CMK (cell line): ENCODE data around the gene WDR62.

ENCODE experiments used
- DNase-seq: peaks from one replicate; pipeline ENCODE4 v3.0.0-alpha.2; 2010; ENCODE audit warnings: low read depth

Gene WDR62

GRCh38 chr19:36054733-36055686 is at the start of gene WDR62:
Gene WDR62, plus strand, starts transcription at chr19:36054897. Its CDS starts 75 bp downstream, at chr19:36054972.
- peak; percentile 71 for DNase-seq

DNA sequence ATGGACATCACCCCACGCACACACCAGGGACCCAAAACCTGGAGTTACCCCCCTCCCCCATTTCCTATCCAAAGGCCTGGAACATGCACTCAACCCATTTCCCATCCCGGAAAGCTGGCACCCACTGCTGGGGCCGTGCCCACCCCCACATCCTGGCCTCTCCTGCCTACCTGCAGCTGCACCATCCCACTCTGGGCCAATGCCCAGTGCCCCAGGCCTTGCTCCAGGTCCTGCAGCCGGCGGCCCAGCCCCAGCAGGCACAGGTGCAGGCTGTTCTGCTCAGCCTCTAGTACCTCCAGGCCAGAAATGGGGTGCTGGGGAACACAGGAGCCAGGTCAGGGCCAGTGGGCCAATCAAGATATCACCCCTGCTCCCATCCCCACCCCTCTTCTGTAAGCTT is 47.7 kb upstream of the WDR62 start:
- DNase-seq = no peak

DNA sequence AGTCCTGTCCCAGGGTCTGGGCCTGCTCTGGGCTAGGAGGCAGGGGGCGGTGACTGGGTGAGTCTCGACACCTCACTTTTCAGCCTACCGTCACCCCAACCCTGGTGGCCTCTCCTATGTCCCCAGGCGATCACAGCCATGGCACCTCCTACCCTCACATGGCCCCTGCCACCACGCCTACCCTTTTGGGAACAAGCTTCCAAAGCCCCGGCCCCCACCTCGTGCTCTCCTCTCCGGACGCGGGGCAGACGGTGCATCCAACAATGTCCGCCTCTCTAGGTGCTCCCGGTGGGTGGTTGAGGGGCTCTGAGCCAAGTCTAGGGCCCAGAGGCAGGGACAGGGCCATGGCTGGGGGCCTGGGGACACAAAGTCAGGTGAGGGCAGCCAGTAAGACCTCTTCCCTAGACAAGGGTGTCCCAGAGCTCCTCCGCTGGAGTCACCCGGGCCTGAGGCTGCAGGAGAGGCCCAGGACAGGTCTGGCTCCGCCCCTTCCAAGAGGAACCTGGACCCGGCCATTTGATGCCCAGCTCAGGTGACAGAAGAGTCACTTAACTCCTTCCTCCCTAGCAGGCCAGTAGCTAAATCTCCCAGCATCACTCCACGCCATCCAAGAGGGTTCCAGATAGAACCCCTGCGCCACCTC is 46.2 kb upstream of the WDR62 start, which contains the start of gene SYNE4:
Gene SYNE4 (minus strand): TSS at position 478 of the 643 bp plus-strand sequence. CDS start 132 bp downstream, at position 346.
- DNase-seq = no peak

DNA sequence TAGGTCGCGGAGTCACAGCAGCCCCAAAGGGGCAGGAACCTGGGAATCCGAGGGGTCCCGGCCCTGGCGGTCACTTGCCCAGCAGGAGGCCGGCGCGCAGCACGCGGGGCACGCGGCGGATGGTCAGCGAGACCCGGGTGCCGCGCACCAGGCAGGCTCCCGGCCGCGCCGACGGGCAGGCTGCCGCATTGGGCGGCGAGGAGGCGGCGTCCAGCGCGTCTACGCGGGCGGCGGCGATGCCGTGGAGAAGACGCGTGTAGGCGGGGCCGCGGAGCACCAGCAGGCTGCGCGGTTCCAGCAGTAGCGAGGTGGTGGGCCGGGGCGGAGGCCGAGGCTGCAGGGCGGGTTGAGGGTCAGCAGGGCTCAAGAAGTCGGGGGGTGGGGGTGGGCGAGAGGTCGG is 45.5 kb upstream of the WDR62 start:
- DNase-seq = no peak

GRCh38 chr19:36009633-36010379 is 44.9 kb upstream of the WDR62 start:
- no peak for DNase-seq

GRCh38 chr19:36010402-36010801 is 44.3 kb upstream of the WDR62 start:
- DNase-seq = no peak

DNA sequence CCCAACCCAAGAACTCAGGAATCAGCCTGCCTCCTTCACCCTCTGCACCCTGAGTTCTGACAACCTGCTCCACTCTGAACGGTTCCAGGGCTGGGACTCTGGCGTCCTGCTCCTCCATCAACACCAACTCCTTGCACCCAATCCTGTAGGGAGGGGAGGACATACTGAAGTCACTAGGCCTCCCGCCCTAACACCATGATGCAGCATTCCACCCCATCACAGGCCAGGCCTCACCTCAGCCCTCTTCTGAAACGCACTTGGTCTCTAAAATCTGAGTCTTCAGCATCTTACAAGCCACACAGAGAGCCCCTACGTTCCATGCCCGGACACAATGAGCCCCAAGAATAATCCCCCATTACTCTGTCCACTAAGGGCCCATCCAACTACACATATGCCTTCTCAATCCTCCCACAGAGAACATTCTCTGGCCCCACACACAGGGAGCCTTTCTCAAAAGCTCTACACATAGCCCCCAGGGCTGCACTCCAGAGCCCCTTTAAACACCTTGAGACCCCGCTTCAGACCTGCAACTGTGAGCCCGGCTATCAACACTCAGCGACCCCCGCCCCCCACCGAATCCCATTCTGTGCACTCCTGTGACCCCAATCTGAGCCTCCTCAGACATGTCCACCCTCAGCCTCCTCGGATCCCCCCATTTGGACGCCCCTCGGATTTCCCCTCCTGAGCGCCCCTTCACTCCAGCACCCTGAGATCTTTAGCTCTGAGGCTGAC is 41.3 kb upstream of the WDR62 start:
- no peak for DNase-seq

GRCh38 chr19:36014012-36014924 is 40.4 kb upstream of the WDR62 start, which contains the start of gene ALKBH6:
Gene ALKBH6, minus strand, starts transcription at chr19:36014213. Its CDS starts 816 bp downstream, at chr19:36013397.
- peak; percentile 96 for DNase-seq

DNA sequence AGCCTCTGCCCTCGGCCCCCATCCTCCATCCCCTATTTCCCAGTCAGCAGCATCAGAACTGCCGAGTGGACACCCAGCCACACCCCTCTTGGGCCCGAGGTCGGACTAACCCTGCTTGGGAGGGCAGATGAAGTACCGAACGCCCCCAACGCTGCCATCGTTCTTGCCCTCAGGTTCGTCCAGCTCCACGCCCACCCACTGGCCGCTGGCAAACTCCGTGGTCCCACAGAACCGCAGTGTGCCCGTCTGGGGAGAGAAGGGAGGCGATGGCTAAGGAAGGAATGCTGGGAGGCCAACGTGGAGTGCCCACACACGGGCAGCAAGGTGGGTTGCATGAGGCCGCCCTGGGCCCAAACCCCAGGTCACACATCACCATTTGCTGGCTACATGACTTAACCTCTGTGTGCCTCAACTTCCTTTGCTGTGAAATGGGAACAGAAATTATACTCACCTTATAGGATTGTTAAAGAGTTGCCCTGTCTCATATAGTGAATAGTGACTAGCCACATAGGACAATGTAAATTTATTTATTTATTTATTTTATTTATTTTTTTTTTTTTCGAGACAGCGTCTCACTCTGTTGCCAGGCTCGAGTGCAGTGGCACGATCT is 35.5 kb upstream of the WDR62 start:
- no peak for DNase-seq

DNA sequence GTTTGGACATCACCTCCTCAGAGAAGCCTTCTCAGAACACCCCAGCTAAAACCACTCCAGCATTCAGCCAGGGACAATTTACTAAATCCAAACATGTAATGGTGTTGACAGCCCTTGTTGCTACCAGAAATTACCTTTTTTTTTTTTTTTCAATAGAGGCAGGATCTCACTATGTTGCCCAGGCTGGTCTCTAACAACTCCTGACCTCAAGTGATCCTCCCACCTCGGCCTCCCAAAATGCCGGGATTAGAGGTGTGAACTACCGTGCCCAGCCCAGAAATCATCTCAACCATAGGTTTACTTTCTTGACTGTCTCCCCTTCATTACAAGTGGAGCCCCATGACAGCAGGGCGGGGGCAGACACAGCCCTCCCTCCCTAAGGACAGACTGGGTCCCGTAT is 31.3 kb upstream of the WDR62 start:
- DNase-seq = no peak

DNA sequence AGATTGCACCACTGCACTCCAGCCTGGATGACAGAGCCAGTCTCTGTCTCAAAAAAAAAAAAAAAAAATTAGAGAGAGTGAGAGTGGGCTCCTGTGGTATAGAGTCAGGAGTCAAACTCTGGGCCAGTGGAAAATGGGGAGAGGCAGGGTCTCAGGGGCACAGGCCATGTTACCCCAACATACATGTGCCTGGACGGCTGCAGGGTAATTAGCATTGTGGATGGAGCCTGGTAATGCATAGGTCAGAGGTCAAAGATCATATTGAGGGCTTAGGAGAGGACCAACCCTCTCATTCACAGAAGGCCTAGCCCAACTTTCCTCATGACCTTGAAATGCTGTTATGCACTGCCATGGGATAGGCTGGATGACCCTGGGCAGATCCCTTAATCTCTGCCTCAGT is 29.2 kb upstream of the WDR62 start:
- DNase-seq = no peak

- no peak for DNase-seq
These were observed 28.4 kb upstream of the WDR62 start for GRCh38 chr19:36026091-36026876.

DNA sequence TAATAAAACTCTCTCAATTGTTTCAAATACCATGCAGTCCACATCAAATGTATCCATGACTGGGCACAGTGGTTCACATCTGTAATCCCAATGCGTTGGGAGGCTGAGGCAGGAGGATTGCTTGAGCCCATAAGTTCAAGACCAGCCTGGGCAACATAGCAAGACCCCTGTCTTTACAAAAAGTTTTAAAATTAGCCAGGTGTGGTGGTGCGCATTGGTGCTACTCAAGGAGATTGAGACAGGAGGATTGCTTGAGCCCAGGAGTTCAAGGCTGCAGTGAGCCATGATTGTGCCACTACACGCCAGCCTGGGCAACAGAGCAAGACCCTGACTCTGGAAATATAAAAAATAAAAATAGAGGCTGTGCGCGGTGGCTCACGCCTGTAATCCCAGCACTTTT is 27.0 kb upstream of the WDR62 start:
- no peak for DNase-seq

GRCh38 chr19:36028313-36029041 is 26.2 kb upstream of the WDR62 start:
- DNase-seq = no peak

DNA sequence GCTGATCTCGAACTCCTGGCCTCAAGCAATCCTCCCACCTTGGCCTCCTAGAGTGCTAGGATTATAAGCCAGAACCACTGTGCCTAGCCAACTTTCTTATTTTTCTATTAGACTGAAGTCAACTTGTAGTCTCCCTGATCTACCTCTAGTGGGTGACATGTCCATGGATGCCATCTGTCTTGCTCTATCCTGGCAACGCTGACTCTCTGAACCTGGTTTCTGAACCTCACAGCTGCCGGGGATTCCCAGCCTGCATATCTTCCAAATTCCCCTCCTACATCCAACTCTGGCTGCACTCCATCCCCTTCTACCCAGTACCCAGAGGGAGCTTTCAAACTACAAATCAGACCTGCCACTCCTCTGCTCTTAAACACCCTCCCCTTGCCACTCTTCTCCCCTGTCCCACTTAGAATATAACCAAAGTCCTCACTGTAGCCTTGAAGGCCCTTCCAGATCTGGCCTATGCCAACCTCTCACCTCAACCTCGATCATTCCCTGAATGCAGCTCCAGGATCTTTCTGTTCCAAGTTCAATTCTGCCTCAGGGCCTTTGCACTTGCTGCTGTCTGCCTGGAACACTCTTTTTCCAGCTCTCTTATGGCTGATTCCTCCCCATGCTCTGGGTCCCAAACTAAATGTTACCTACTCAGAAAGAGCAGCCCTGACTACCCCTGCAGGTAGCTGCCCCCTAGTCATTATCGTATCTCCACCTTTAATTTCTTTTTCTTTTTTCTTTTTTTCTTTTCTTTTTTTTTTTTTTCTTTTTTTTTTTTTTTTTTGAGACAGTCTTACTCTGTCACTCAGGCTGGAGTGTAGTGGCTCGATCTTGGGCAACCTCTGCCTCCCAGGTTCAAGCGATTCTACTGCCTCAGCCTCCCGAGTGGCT is 24.2 kb upstream of the WDR62 start:
- no peak for DNase-seq

- no peak for DNase-seq
These were observed 23.4 kb upstream of the WDR62 start for GRCh38 chr19:36031308-36031707.

GRCh38 chr19:36032251-36033104 is 22.2 kb upstream of the WDR62 start, which contains the start of gene CLIP3:
Gene CLIP3, minus strand, starts transcription at chr19:36032873. Its CDS starts 516 bp downstream, at chr19:36032357.
- no peak for DNase-seq
